ENCODE data around the gene PDE2A.

PDE2A gene

GRCh38 chr11:72639502-72640375 lies 34.5 kb downstream of the PDE2A start:
- ATAC-seq (replicated peaks) (no peak), DNase-seq (no peak)
- H3K27ac Mint-ChIP-seq: no peak overlapping the region
- no peak overlapping the region for H3K4me3 Mint-ChIP-seq
- H3K27me3 Mint-ChIP-seq: peaks cover 14 to 33% of the 10 kb centered on the region in 2 donors
- no peaks in the 10 kb centered on the region for H3K36me3 Mint-ChIP-seq (ENCODE audit: insufficient read depth)
- peaks cover 0 to 2% of the 10 kb centered on the region in 2 donors for H3K4me1 Mint-ChIP-seq (ENCODE audit: low read depth in 2 of 2)
- H3K9me3 Mint-ChIP-seq: no peaks in the 10 kb centered on the region

- ATAC-seq (replicated peaks): no peak
Observed at GRCh38 chr11:72637926-72638325, 36.3 kb downstream of the PDE2A start.

GRCh38 chr11:72637198-72637597 lies 37.0 kb downstream of the PDE2A start:
- ATAC-seq (replicated peaks) (no peak), DNase-seq (no peak)
- H3K4me1 Mint-ChIP-seq (ENCODE audit: low read depth in 2 of 2): no peaks in the 10 kb centered on the region
- peak overlapping the region in 1 of 2 donors; percentile 3 for H3K27ac Mint-ChIP-seq
- no peaks in the 10 kb centered on the region for H3K36me3 Mint-ChIP-seq (ENCODE audit: insufficient read depth)
- no peaks in the 10 kb centered on the region for H3K9me3 Mint-ChIP-seq
- peaks cover 14 to 53% of the 10 kb centered on the region in 2 donors for H3K27me3 Mint-ChIP-seq
- H3K4me3 Mint-ChIP-seq: no peak overlapping the region

More at GRCh38 chr11:72637926-72638325, 36.3 kb downstream of the PDE2A start:
- Mint-ChIP-seq H3K4me1 (ENCODE audit: low read depth in 2 of 2) (no peaks in the 10 kb centered on the region), H3K4me3 (no peak overlapping the region), H3K27me3 (peaks cover 14 to 45% of the 10 kb centered on the region in 2 donors), H3K9me3 (no peaks in the 10 kb centered on the region), H3K27ac (no peak overlapping the region), H3K36me3 (ENCODE audit: insufficient read depth) (no peaks in the 10 kb centered on the region)
- DNase-seq: no peak

- Mint-ChIP-seq H3K27me3 (peaks cover 16 to 58% of the 10 kb centered on the region in 2 donors), H3K36me3 (ENCODE audit: insufficient read depth) (no peaks in the 10 kb centered on the region), H3K4me3 (no peak overlapping the region), H3K4me1 (ENCODE audit: low read depth in 2 of 2) (no peaks in the 10 kb centered on the region), H3K9me3 (no peaks in the 10 kb centered on the region), H3K27ac (peak overlapping the region in 1 of 2 donors; percentile 3)
- DNase-seq (no peak), ATAC-seq (replicated peaks) (no peak)
Observed at GRCh38 chr11:72636376-72636775, 37.8 kb downstream of the PDE2A start.

GRCh38 chr11:72635933-72636332 lies 38.3 kb downstream of the PDE2A start:
- H3K27me3 Mint-ChIP-seq: peaks cover 20 to 63% of the 10 kb centered on the region in 2 donors
- H3K36me3 Mint-ChIP-seq (ENCODE audit: insufficient read depth): no peaks in the 10 kb centered on the region
- no peak for ATAC-seq (replicated peaks)
- no peak for DNase-seq
- no peaks in the 10 kb centered on the region for H3K4me1 Mint-ChIP-seq (ENCODE audit: low read depth in 2 of 2)
- H3K4me3 Mint-ChIP-seq: no peak overlapping the region
- no peak overlapping the region for H3K27ac Mint-ChIP-seq
- H3K9me3 Mint-ChIP-seq: no peaks in the 10 kb centered on the region

GRCh38 chr11:72635309-72635915 lies 38.8 kb downstream of the PDE2A start:
- peaks cover 24 to 68% of the 10 kb centered on the region in 2 donors for H3K27me3 Mint-ChIP-seq
- DNase-seq (no peak), ATAC-seq (replicated peaks) (no peak)
- H3K9me3 Mint-ChIP-seq: no peaks in the 10 kb centered on the region
- no peak overlapping the region for H3K27ac Mint-ChIP-seq
- no peaks in the 10 kb centered on the region for H3K36me3 Mint-ChIP-seq (ENCODE audit: insufficient read depth)
- no peak overlapping the region for H3K4me3 Mint-ChIP-seq
- H3K4me1 Mint-ChIP-seq (ENCODE audit: low read depth in 2 of 2): peaks cover 0 to 3% of the 10 kb centered on the region in 2 donors

- H3K4me3 Mint-ChIP-seq: no peak overlapping the region
- no peaks in the 10 kb centered on the region for H3K9me3 Mint-ChIP-seq
- peaks cover 29 to 76% of the 10 kb centered on the region in 2 donors for H3K27me3 Mint-ChIP-seq
- H3K27ac Mint-ChIP-seq: no peak overlapping the region
- no peak for ATAC-seq (replicated peaks)
- DNase-seq: no peak
- peaks cover 3 to 8% of the 10 kb centered on the region in 2 donors for H3K4me1 Mint-ChIP-seq (ENCODE audit: low read depth in 2 of 2)
- H3K36me3 Mint-ChIP-seq (ENCODE audit: insufficient read depth): no peaks in the 10 kb centered on the region
Observed at GRCh38 chr11:72634472-72635095, 39.6 kb downstream of the PDE2A start.

- DNase-seq (no peak), ATAC-seq (replicated peaks) (no peak)
- Mint-ChIP-seq H3K9me3 (no peaks in the 10 kb centered on the region), H3K27ac (no peak overlapping the region), H3K4me1 (ENCODE audit: low read depth in 2 of 2) (peaks cover 3 to 8% of the 10 kb centered on the region in 2 donors), H3K36me3 (ENCODE audit: insufficient read depth) (no peaks in the 10 kb centered on the region), H3K4me3 (no peak overlapping the region), H3K27me3 (peaks cover 29 to 82% of the 10 kb centered on the region in 2 donors)
Observed at GRCh38 chr11:72634016-72634415, 40.2 kb downstream of the PDE2A start.

- ATAC-seq (replicated peaks) (no peak), DNase-seq (no peak)
- Mint-ChIP-seq H3K36me3 (ENCODE audit: insufficient read depth) (no peaks in the 10 kb centered on the region), H3K27ac (no peak overlapping the region), H3K9me3 (no peaks in the 10 kb centered on the region), H3K27me3 (peaks cover 29 to 85% of the 10 kb centered on the region in 2 donors), H3K4me1 (ENCODE audit: low read depth in 2 of 2) (peaks cover 3 to 8% of the 10 kb centered on the region in 2 donors), H3K4me3 (no peak overlapping the region)
Observed at GRCh38 chr11:72633068-72633467, 41.2 kb downstream of the PDE2A start.

- Mint-ChIP-seq H3K27me3 (peaks cover 22 to 75% of the 10 kb centered on the region in 2 donors), H3K4me3 (no peak overlapping the region)
- no peak for ATAC-seq (replicated peaks)
Observed at GRCh38 chr11:72631806-72632731, 42.2 kb downstream of the PDE2A start.

GRCh38 chr11:72630104-72630852 lies 43.9 kb downstream of the PDE2A start:
- H3K27ac Mint-ChIP-seq: no peak overlapping the region
- no peak overlapping the region for H3K4me3 Mint-ChIP-seq

More at GRCh38 chr11:72631806-72632731, 42.2 kb downstream of the PDE2A start:
- H3K9me3 Mint-ChIP-seq: no peaks in the 10 kb centered on the region
- no peaks in the 10 kb centered on the region for H3K36me3 Mint-ChIP-seq (ENCODE audit: insufficient read depth)
- no peak overlapping the region for H3K27ac Mint-ChIP-seq
- peaks cover 3 to 8% of the 10 kb centered on the region in 2 donors for H3K4me1 Mint-ChIP-seq (ENCODE audit: low read depth in 2 of 2)
- DNase-seq: no peak

GRCh38 chr11:72629266-72629665 lies 45.0 kb downstream of the PDE2A start:
- peaks cover 15 to 54% of the 10 kb centered on the region in 2 donors for H3K27me3 Mint-ChIP-seq
- no peak overlapping the region for H3K27ac Mint-ChIP-seq
- H3K4me1 Mint-ChIP-seq (ENCODE audit: low read depth in 2 of 2): peaks cover 6 to 8% of the 10 kb centered on the region in 2 donors
- DNase-seq (no peak), ATAC-seq (replicated peaks) (no peak)
- H3K36me3 Mint-ChIP-seq (ENCODE audit: insufficient read depth): no peaks in the 10 kb centered on the region
- no peaks in the 10 kb centered on the region for H3K9me3 Mint-ChIP-seq
- no peak overlapping the region for H3K4me3 Mint-ChIP-seq

More at GRCh38 chr11:72630104-72630852, 43.9 kb downstream of the PDE2A start:
- Mint-ChIP-seq H3K9me3 (no peaks in the 10 kb centered on the region), H3K36me3 (ENCODE audit: insufficient read depth) (no peaks in the 10 kb centered on the region), H3K27me3 (peaks cover 15 to 58% of the 10 kb centered on the region in 2 donors), H3K4me1 (ENCODE audit: low read depth in 2 of 2) (peaks cover 3 to 8% of the 10 kb centered on the region in 2 donors)
- ATAC-seq (replicated peaks) (no peak), DNase-seq (no peak)

Measured in effector memory CD8-positive, alpha-beta T cell (primary cell).